Measurements from ENCODE around the gene HIC2.
"Not testable (repeated sequence)": the region's sequence is repeated elsewhere in the genome, so short reads cannot be mapped to it uniquely, and the experiment has no call there.

DNA sequence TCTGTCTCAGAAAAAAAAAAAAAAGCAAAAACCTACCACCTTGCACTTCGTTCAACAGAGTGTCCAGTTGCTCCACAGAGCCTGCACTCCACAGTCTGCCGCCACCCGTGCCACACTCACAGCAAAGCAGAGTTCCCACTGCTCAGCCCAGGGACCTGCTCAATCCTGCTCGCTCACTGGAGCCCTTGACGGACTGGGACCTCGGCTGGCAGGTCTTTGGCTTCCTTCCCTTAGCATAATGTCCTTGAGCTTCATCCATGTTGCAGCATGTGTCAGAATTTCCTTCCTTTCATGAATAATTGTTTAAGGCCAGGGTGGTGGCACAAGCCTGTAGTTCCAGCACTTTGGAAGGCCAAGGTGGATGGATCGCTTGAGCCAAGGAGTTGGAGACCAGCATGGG is 22.6 kb upstream of the HIC2 start:
- TF ChIP-seq EZH2 (IDR thresholded peaks at IDR 0.05); POLR2AphosphoS5 (IDR thresholded peaks at IDR 0.05; ENCODE audit: borderline replicate concordance, low read depth, low read length): not testable (repeated sequence)

Measured in SK-N-MC (cell line).